Measurements from ENCODE around the gene ZMYND19.

The ZMYND19 gene

GRCh38 chr9:137618105-137619067 lies 28.1 kb upstream of the ZMYND19 start, which contains the start of gene EHMT1:
Gene EHMT1, plus strand, starts transcription at chr9:137619005. Its CDS starts 24 bp downstream, at chr9:137619029.
- TF ChIP-seq CTCF (IDR thresholded peaks at IDR 0.05), result no peak

GRCh38 chr9:137615387-137615871 lies 25.1 kb upstream of the ZMYND19 start:
- TF ChIP-seq CTCF (IDR thresholded peaks at IDR 0.05), result no peak

GRCh38 chr9:137614631-137615386 lies 24.5 kb upstream of the ZMYND19 start:
- no peak for TF ChIP-seq CTCF (IDR thresholded peaks at IDR 0.05)

GRCh38 chr9:137613738-137614523 lies 23.6 kb upstream of the ZMYND19 start:
- no peak for TF ChIP-seq CTCF (IDR thresholded peaks at IDR 0.05)

- no peak for TF ChIP-seq CTCF (IDR thresholded peaks at IDR 0.05)
Measured at GRCh38 chr9:137613259-137613658, 22.9 kb upstream of the ZMYND19 start.

- TF ChIP-seq CTCF (IDR thresholded peaks at IDR 0.05), result no peak
Measured at GRCh38 chr9:137612741-137613142, 22.4 kb upstream of the ZMYND19 start.
